ENCODE measurements around the gene SLC29A1.
"Not testable (repeated sequence)": the region's sequence is repeated elsewhere in the genome, so short reads cannot be mapped to it uniquely, and the experiment has no call there.

SLC29A1 gene

GRCh38 chr6:44196351-44196750 lies 27.0 kb upstream of the SLC29A1 start:
- not testable (repeated sequence) for DNase-seq

DNA sequence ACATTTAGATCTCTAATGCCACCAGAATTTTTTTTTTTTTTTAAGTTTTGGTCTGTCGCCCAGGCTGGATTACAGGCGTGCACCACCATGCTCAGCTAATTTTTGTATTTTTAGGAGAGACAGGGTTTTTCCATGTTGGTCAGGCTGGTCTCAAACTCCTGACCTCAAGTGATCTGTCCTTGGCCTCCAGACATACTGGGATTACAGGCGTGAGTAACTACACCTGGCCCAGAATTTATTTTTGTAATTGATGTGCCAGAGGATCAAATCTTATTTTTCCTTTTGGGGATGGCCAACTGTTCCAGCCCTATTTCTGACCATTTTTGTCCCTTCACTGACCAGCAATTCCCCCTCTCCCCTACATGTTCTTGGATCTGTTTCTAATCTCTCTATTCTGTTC lies 24.7 kb upstream of the SLC29A1 start:
- DNase-seq = no peak

GRCh38 chr6:44199883-44200282 lies 23.5 kb upstream of the SLC29A1 start:
- DNase-seq = no peak

GRCh38 chr6:44201200-44201599 lies 22.2 kb upstream of the SLC29A1 start:
- no peak for DNase-seq

GRCh38 chr6:44201638-44202303 lies 21.6 kb upstream of the SLC29A1 start:
- DNase-seq = no peak

DNA sequence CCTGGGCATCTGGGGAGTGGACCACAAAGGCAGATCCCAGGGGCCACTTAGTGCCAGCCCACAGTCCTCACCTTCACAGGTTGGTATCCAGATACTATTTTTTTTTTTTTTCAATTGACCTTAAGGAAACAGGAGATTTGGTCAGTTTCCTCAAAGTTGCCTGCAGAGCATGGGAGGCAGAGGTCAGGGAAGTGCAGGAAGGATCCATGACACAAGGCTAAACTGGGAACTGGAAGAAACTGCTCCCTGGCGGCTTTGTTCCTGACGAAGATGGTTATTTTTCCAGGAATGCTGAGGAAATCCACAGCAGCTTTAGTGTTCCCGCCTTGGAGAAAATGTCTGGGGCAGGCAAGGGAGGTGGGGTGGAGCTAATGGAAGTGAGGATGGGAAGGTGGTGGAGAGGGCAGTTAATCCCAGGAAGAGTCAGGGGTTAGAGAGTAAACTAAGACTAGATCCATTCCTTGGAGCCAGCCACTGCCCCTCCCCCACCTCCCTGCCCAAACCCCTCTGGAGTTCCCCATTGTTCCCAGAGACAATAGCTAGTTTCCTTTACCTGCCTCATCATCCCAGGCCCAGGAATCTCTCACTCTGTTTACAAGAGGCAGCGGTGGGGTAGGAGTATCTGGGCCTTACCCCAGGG lies 20.9 kb upstream of the SLC29A1 start:
- no peak for DNase-seq

DNA sequence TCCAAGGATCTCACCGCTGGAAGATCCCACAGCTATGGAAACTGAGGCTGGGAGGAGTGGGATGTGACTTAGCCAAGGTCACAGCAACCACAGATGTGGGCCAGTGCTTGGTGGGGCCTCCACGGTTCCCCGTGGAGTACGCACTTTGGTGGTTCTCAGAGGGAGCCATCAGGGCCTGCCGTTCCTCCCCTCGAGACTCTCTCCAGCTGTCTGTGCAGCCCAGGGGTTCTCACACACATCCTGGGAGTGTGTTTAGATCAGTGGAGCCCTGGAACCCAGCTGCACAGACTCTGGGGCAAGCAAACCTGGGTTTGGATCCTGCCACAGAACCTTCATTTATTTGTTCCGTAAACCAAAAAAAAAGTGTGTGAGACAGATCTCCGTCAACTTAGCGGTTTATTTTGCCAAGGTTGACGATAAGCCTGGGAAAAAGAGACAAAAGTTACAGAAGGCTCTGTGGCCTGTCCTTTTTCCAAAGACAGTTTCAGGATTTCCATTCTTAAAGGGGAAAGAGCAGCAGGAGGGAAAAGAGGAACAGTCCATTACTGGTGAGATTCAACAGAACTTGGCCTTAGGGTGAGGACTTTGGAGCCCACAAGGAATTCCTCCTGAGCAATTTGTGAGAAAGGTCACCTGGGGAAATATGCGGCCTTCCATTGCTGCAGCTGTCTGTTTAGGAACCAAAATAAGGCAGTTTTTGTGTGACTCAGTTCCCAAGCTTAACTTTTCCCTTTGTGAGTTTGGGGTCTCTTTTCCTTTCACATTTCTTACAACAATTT lies 20.2 kb upstream of the SLC29A1 start:
- DNase-seq = no peak

DNA sequence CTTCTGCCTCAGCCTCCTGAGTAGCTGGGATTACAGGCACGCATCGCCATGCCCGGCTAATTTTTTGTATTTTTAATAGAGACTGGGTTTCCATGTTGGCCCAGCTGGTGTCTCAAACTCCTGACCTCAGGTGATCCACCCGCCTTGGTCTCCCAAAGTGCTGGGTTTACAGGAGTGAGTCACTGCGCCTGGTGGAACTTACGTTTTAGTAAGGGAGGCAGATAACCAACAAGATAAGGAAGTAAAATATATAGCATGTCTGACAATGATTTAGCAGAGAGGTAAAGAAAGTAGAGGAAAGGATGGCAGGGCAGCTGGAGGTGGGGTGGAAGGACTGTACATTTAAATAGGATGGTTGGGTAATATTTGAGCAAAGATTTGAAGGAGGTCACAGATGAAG lies 19.4 kb upstream of the SLC29A1 start:
- DNase-seq = no peak

DNA sequence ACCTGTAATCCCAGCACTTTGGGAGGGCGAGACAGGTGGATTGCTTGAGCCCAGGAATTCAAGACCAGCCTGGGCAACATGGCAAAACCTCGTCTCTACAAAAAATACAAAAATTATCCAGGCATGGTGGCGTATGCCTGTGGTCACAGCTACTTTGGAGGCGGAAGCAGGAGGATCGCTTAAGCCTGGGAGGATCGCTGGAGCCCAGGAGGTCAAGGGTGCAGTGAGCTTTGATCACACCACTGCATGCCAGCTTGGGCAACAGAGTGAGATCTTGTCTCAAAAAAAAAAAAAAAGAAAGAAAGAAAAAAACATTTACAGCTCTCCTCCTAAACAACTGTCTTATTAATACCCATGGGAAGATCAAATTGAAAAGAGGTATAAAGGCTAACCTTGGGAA lies 15.4 kb upstream of the SLC29A1 start:
- no peak for DNase-seq

GRCh38 chr6:44211284-44211683 lies 12.1 kb upstream of the SLC29A1 start:
- no peak for DNase-seq

GRCh38 chr6:44214307-44214706 lies 9.1 kb upstream of the SLC29A1 start:
- no peak for DNase-seq

DNA sequence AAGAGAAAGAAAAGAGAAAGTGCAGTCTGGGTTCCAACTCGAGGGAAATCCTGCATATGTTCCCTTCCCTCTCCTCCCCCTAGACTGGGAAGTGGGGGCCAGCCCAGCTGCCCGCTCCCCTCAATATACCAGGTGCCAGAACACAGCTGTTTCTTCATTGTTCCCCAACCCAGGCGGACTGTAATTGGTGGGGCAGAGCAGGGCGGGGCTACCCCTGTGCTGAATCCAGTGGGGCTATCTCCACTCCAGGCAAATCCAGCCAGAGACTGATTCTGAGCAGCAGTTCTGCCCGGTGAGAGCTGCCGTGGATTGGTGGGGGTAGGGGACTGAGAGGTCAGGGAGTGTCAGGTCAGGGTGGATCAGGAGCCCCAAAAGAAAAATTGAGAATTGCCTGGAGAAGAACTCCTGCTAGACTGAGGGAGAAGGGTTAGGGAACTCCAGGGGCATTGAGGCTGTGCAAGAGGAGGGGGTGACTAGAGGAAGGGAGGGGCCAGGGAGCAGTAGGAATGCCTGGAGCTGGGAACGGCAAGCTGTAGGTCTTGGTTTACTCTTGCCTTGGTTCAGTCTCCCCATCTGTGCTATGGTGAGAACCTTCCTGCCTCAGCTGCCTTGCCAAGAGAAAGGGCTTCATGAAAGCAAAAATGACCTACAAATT lies 6.6 kb upstream of the SLC29A1 start, which contains the start of gene MYMX:
Gene MYMX (plus strand): TSS at position 250 of the 655 bp plus-strand sequence. CDS start 546 bp downstream, outside the sequence.
- peak; percentile 74 for DNase-seq

GRCh38 chr6:44217332-44218143 lies 5.9 kb upstream of the SLC29A1 start:
- DNase-seq = peak; percentile 70

GRCh38 chr6:44219053-44219814 lies 4.2 kb upstream of the SLC29A1 start:
- DNase-seq = peak; percentile 85

- no peak for DNase-seq
Measured at GRCh38 chr6:44219815-44220784, 3.3 kb upstream of the SLC29A1 start.

DNA sequence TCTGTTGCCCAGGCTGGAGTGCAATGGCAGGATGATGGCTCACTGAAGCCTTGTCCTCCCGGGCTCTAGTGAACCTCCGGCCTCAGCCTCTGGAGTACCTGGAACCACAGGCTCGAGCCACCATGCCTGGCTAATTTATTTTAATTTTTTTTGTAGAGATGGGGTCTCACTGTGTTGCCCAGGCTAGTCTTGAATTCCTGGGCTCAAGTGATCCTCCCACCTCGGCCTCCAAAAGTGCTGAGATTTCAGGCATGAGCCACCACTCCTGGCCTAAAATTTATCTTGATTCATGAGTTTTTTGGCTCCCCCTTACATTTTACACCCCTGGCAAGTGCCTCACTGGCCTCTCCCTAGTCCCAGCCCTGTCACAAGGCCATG lies 2.5 kb upstream of the SLC29A1 start:
- DNase-seq = no peak

DNA sequence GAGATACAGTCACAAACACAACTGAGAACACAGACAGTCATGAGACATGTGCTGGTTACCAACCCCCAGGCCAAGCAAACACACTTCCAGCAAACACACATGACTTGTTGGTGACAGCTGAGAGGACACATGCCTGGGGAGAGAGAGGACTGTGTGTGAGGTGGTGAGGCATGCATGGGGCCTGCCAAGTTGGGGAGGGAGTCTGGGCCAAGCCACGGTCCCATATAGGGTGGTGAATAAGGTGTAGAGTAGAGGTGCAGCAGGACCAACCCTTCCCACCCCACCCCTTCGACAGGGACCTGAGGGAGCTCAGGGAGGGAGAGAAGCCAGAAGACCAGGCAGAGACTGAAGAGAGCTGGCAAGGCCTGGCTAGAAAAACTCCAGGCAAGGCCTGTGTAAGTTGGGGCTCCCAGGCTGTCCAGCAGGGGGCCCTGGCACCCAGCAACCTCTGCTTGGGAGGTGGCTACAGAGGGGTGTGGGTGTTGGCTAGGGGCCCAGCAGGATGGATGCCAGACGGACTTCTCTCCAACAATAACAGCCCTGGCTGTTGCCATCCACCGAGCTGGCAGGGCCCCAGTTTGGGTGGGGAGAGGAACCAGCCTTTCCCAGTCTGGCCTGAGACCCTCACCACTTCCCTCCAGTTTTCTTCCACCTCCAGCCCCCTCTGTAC lies 2.0 kb upstream of the SLC29A1 start:
- DNase-seq = peak; percentile 93

DNA sequence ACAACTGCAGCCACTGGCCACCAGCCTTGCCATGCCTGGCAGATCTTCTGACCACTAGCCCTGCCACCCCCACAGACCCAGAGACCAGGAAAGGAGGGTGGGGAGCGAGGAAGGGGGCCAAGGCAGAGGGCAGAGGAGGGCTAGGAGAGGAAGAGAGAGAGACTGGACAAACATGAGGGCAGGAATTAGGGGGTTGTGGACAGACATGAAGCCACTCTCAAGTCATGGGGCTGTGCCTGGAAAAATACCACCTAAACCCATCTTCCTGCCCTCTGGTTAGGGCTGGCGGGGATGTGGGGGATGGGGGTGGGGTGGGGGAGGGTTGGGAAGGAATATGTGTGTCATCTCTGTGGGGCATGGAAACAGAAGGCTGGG lies 1.4 kb upstream of the SLC29A1 start:
- DNase-seq = no peak

DNA sequence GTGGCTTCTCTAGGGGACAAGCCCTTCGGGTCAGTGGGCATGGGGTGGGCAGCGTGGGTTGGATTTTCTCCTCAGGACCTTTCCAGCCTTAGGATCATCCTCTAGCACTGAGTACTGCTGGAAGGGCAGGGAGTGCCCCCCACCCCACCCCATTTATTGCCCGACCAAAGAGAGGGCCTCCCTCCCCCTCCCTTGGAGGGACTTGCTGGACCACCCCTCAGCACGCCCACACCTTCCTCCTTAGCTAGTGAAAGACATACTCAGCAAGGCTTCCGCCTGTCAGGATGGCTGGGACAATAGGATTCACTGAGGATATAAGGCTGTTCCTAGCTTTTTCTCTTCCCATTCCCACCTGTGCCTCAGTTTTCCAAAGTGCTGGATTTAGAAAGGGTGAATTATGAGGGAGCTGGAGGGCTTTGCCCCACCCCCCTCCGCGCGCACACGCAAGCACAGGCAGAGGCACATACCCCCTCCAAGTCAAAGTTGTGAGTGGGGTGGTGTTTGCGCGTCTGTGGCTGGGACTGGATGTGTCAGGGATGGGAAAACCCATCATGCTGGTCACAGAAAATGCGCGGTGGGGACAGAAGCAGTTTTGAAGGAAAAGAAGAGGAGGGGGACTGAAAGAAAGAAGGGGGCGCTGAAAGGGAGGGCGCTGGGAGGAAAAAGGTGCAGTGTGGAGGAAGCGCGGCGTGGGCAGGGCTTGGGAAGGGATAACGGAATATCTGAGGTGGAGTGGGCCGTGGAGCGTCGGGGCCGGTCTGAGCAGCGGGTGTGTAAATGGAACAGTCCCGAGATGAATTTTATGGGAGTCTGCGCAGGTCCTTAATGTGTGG lies 693 bp upstream of the SLC29A1 start:
- DNase-seq = no peak
